Neuronal stem cell (in vitro differentiated cells): ENCODE results near the gene SFRP2.

Experiments used
- DNase-seq: peaks from one replicate; pipeline ENCODE4 v3.0.0-alpha.2; 2013; ENCODE audit warnings: low spot score
- H2AFZ ChIP-seq: one replicate; pipeline ENCODE4 v1.6.1; 2013; ENCODE audit warnings: mild to moderate bottlenecking, low read length, inconsistent platforms
- H2AK5ac ChIP-seq: 2 replicates; pipeline ENCODE4 v1.6.1; 2013; ENCODE audit warnings: low read depth, mild to moderate bottlenecking, inconsistent platforms, low read length, moderate library complexity, mixed read lengths
- H2BK120ac ChIP-seq: 2 replicates; pipeline ENCODE4 v1.6.1; 2013; ENCODE audit warnings: low read depth, mild to moderate bottlenecking, inconsistent platforms, low read length, moderate library complexity, mixed read lengths
- H2BK12ac ChIP-seq: one replicate; pipeline ENCODE4 v1.6.1; 2013; ENCODE audit warnings: low read length, inconsistent platforms
- H2BK15ac ChIP-seq: 2 replicates; pipeline ENCODE4 v1.6.1; 2013; ENCODE audit warnings: mild to moderate bottlenecking, low read length, inconsistent platforms, mixed read lengths
- H2BK5ac ChIP-seq: one replicate; pipeline ENCODE4 v1.6.1; 2013; ENCODE audit warnings: inconsistent platforms, mild to moderate bottlenecking, low read length, moderate library complexity
- H3K14ac ChIP-seq: one replicate; pipeline ENCODE4 v1.6.1; 2013; ENCODE audit warnings: low read length, inconsistent platforms
- H3K18ac ChIP-seq: 2 replicates; pipeline ENCODE4 v1.6.1; 2013; ENCODE audit warnings: low read length, inconsistent platforms
- H3K23ac ChIP-seq: 2 replicates; pipeline ENCODE4 v1.6.1; 2013; ENCODE audit warnings: low read depth, mild to moderate bottlenecking, mixed read lengths, low read length, inconsistent platforms; ENCODE audit not compliant: poor library complexity
- H3K27ac ChIP-seq: replicated peaks from 3 replicates; pipeline ENCODE4 v1.5.1; 2013; ENCODE audit warnings: low read length, inconsistent platforms
- H3K27me3 ChIP-seq, 3 experiments: 2 replicates each; pipeline ENCODE4 v1.6.1; 2013; ENCODE audit warnings: low read length in 3 of 3, mild to moderate bottlenecking in 2 of 3, inconsistent platforms in 1 of 3, low read depth in 1 of 3, mixed read lengths in 1 of 3, moderate library complexity in 1 of 3; ENCODE audit not compliant: control insufficient read depth in 3 of 3, insufficient read depth in 3 of 3
- H3K36me3 ChIP-seq, 2 donors: replicated peaks in 1 of 2; 2 replicates each; pipeline ENCODE4 v1.6.1; 2013; ENCODE audit warnings: low read length in 2 of 2; ENCODE audit not compliant: control insufficient read depth in 2 of 2, insufficient read depth in 2 of 2
- H3K4ac ChIP-seq: 2 replicates; pipeline ENCODE4 v1.6.1; 2013; ENCODE audit warnings: inconsistent platforms, mild to moderate bottlenecking, low read length, moderate library complexity
- H3K4me1 ChIP-seq, 2 donors: 1 replicate in 1 of 2; 2 replicates in 1 of 2; pipeline ENCODE4 v1.6.1; 2013; ENCODE audit warnings: low read length in 2 of 2, low read depth in 1 of 2; ENCODE audit not compliant: control insufficient read depth in 2 of 2, insufficient read depth in 1 of 2
- H3K4me2 ChIP-seq: one replicate; pipeline ENCODE4 v1.6.1; 2013; ENCODE audit warnings: mild to moderate bottlenecking, low read length, inconsistent platforms; ENCODE audit not compliant: insufficient read depth, poor library complexity, severe bottlenecking
- H3K4me3 ChIP-seq, 2 donors: 2 replicates each; pipeline ENCODE4 v1.5.1; 2013; ENCODE audit warnings: low read length in 2 of 2, mild to moderate bottlenecking in 2 of 2, inconsistent platforms in 1 of 2, moderate library complexity in 1 of 2
- H3K79me1 ChIP-seq: one replicate; pipeline ENCODE4 v1.6.1; 2013; ENCODE audit warnings: low read depth, mild to moderate bottlenecking, inconsistent platforms, low read length, moderate library complexity
- H3K9ac ChIP-seq: one replicate; pipeline ENCODE4 v1.6.1; 2013; ENCODE audit warnings: mild to moderate bottlenecking, low read depth, low read length, inconsistent platforms; ENCODE audit not compliant: poor library complexity
- H3K9me3 ChIP-seq, 2 donors: replicated peaks in 1 of 2; 2 replicates each; pipeline versions ENCODE3 to v1.6.1; 2013; ENCODE audit warnings: low read length in 2 of 2, mild to moderate bottlenecking in 2 of 2, inconsistent platforms in 1 of 2, low read depth in 1 of 2, mixed read lengths in 1 of 2, moderate library complexity in 1 of 2; ENCODE audit not compliant: control insufficient read depth in 2 of 2, insufficient read depth in 1 of 2
- H4K8ac ChIP-seq: one replicate; pipeline ENCODE4 v1.6.1; 2013; ENCODE audit warnings: low read depth, mild to moderate bottlenecking, inconsistent platforms, low read length, moderate library complexity
- H4K91ac ChIP-seq: one replicate; pipeline ENCODE4 v1.6.1; 2013; ENCODE audit warnings: low read length, low read depth, mild to moderate bottlenecking, inconsistent platforms; ENCODE audit not compliant: poor library complexity
- WGBS, 2 donors: extraction: QIAGEN DNeasy Blood & Tissue Kit; methylation state at CpG; one replicate each; pipeline ENCODE4 v1.1.7; 2013; ENCODE audit warnings: missing lambda C conversion rate in 2 of 2, mixed read lengths in 1 of 2; ENCODE audit not compliant: insufficient read length in 2 of 2, insufficient replicate concordance in 1 of 2; ENCODE audit errors: extremely low coverage in 2 of 2; 5-methylcytosine and 5-hydroxymethylcytosine counted together

The SFRP2 gene

DNA sequence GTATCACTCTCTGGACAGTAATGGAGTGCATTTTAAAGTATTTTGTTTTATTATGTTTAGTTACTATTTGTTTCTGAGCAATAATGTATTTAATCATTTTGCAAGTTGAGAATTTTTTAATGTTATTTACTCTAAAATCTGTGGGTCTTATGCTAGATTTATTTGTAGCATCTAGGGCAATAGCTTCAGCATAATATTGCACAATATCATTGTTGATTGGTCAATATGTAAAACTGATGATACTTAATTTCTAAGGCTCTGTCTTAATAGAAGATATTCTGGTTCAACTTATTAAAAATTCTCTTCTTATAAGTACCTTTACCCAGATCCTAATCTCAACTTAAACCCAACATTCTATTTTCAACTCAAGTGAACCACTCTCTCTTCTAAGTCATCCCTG is 11.5 kb downstream of the SFRP2 start:
- peaks cover 0 to 5% of the 10 kb centered on the region in 2 donors for H3K4me1 ChIP-seq
- H2AK5ac ChIP-seq: no peak overlapping the region
- H4K91ac ChIP-seq: no peak overlapping the region
- H4K8ac ChIP-seq: no peak overlapping the region
- no peak overlapping the region for H2BK5ac ChIP-seq
- no peak overlapping the region for H3K4ac ChIP-seq
- H3K14ac ChIP-seq: no peak overlapping the region
- peaks cover 10 to 26% of the 10 kb centered on the region in 2 donors for H3K36me3 ChIP-seq
- DNase-seq: no peak
- no peaks in the 10 kb centered on the region for H3K79me1 ChIP-seq
- no peak overlapping the region for H2BK12ac ChIP-seq
- no peaks in the 10 kb centered on the region for H3K27me3 ChIP-seq
- no peak overlapping the region for H3K23ac ChIP-seq
- H2BK15ac ChIP-seq: no peak overlapping the region
- no peak overlapping the region for H3K4me3 ChIP-seq
- H3K9me3 ChIP-seq: peaks cover 0 to 16% of the 10 kb centered on the region in 2 donors
- no peak overlapping the region for H2BK120ac ChIP-seq
- H3K9ac ChIP-seq: no peak overlapping the region
- no peak overlapping the region for H3K4me2 ChIP-seq
- no peak overlapping the region for H3K27ac ChIP-seq
- H3K18ac ChIP-seq: no peak overlapping the region
- H2AFZ ChIP-seq: no peak overlapping the region

DNA sequence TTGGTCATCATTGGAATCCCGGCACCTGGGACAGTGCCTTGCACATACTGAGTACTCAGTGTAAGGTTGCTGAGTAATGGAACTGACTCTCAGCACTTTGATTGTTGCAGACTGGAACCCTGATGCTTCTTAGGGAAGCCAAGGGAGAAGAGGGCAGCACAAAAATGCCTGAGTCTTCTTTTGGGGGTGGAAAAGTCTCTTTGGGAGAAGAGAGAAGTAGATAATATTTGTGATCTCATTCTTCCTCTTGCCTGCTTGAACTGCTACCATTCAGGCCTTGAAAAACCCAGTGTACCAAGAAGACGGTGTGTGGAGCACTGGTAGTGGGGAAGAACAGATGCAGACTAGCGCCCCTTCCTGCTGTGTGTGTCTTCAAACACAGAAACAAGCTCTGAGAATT is 12.3 kb downstream of the SFRP2 start:
- H4K91ac ChIP-seq: no peak overlapping the region
- no peak overlapping the region for H3K9ac ChIP-seq
- H3K27ac ChIP-seq: no peak overlapping the region
- no peak overlapping the region for H2BK5ac ChIP-seq
- no peak overlapping the region for H3K4me3 ChIP-seq
- H3K23ac ChIP-seq: no peak overlapping the region
- H4K8ac ChIP-seq: no peak overlapping the region
- peak overlapping the region; percentile 72 for H3K18ac ChIP-seq
- peaks cover 0 to 24% of the 10 kb centered on the region in 2 donors for H3K9me3 ChIP-seq
- H2AK5ac ChIP-seq: no peak overlapping the region
- no peak overlapping the region for H2BK120ac ChIP-seq
- H2AFZ ChIP-seq: no peak overlapping the region
- no peak overlapping the region for H3K4ac ChIP-seq
- peaks cover 8 to 18% of the 10 kb centered on the region in 2 donors for H3K36me3 ChIP-seq
- no peak overlapping the region for H2BK12ac ChIP-seq
- H3K14ac ChIP-seq: no peak overlapping the region
- no peaks in the 10 kb centered on the region for H3K79me1 ChIP-seq
- no peak overlapping the region for H3K4me2 ChIP-seq
- no CpG with 5 or more reads among the region's 3 CpGs for WGBS, 2 donors
- H3K27me3 ChIP-seq: no peaks in the 10 kb centered on the region
- H2BK15ac ChIP-seq: no peak overlapping the region
- no peak for DNase-seq
- peaks cover 0 to 2% of the 10 kb centered on the region in 2 donors for H3K4me1 ChIP-seq

DNA sequence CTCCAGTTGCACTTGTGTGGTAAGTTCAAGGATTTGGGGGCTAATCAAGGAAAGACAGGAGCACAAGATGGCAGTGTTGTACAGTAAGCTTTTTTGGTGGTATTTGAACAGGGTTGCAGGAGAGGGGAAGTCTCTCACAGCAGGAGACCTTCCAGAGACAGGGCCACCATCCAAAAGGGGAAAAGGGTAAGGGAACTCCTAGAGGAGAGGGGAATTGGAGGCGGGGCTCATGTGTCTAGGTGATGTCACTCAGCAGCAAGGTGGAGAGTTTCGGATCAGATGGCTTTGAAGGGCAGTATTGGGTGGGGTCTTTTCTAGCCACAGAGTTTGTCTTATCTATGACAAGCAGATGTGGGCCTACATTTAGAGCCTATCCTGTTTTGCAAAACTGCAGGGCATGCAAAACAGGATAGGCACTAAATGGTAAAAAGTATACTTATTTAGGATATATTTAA is 15.6 kb downstream of the SFRP2 start:
- Histone ChIP-seq H2BK120ac (no peak overlapping the region), H4K91ac (no peak overlapping the region), H3K4me1 (no peaks in the 10 kb centered on the region), H3K79me1 (no peaks in the 10 kb centered on the region), H3K36me3 (no peaks in the 10 kb centered on the region), H2AFZ (no peak overlapping the region), H3K23ac (no peak overlapping the region), H2BK5ac (no peak overlapping the region), H3K27me3 (no peaks in the 10 kb centered on the region), H3K9me3 (peaks cover 0 to 28% of the 10 kb centered on the region in 2 donors), H3K9ac (no peak overlapping the region), H3K4me3 (no peak overlapping the region), H3K4me2 (no peak overlapping the region), H3K18ac (no peak overlapping the region), H2BK15ac (no peak overlapping the region), H2BK12ac (no peak overlapping the region), H2AK5ac (no peak overlapping the region), H3K14ac (no peak overlapping the region), H3K4ac (no peak overlapping the region), H4K8ac (no peak overlapping the region), H3K27ac (no peak overlapping the region)
- no peak for DNase-seq
- WGBS, 2 donors: no CpG with 5 or more reads among the region's 2 CpGs

DNA sequence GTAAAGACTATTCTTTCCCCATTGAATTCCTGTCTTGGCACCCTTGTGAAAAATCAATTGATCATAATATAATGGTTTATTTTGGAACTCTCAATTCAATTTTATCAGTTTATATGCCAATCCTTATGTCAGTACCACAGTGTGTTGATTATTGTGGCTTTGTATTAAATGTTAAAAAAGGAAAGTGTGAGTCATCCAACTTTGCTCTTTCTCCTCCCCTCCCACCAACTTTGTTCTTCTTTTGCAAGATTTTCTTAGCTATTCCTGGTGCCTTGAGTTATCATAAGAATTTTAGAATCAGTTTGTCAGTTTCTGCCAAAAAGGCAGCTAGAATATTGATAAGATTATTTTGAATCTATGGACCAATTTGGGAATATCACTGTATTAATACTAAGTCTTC is 17.8 kb downstream of the SFRP2 start:
- H3K4me3 ChIP-seq: no peak overlapping the region

More for the DNA sequence above, 17.8 kb downstream of the SFRP2 start:
- no peak overlapping the region for H4K8ac ChIP-seq
- no peak overlapping the region for H2AK5ac ChIP-seq
- no peak overlapping the region for H2BK120ac ChIP-seq
- H3K4ac ChIP-seq: no peak overlapping the region
- H2BK12ac ChIP-seq: no peak overlapping the region
- no peak for DNase-seq
- no peak overlapping the region for H3K18ac ChIP-seq
- no peaks in the 10 kb centered on the region for H3K79me1 ChIP-seq
- H2AFZ ChIP-seq: no peak overlapping the region
- H3K14ac ChIP-seq: no peak overlapping the region
- H3K36me3 ChIP-seq: no peaks in the 10 kb centered on the region
- H3K9me3 ChIP-seq: peaks cover 3 to 30% of the 10 kb centered on the region in 2 donors
- no peak overlapping the region for H3K23ac ChIP-seq
- no peak overlapping the region for H3K4me2 ChIP-seq
- peaks cover 3 to 5% of the 10 kb centered on the region in 2 donors for H3K4me1 ChIP-seq
- no peak overlapping the region for H3K27ac ChIP-seq
- H4K91ac ChIP-seq: no peak overlapping the region
- no peaks in the 10 kb centered on the region for H3K27me3 ChIP-seq
- no peak overlapping the region for H2BK15ac ChIP-seq
- no peak overlapping the region for H3K9ac ChIP-seq
- H2BK5ac ChIP-seq: no peak overlapping the region
